Stomach (tissue), 4 donors: ENCODE measurements around the gene GPR35.

Source experiments
- CTCF ChIP-seq, 7 experiments: fragments of 450-650 bp in 4 of 7; fragments of 200-600 bp in 3 of 7; sonication (generic) in 3 of 7; IDR thresholded peaks; one replicate each; pipeline ENCODE4 v1.5.1; 2016 to 2019; ENCODE audit warnings: antibody characterized with exemption in 7 of 7, control low read depth in 2 of 7, mild to moderate bottlenecking in 1 of 7
- EP300 ChIP-seq: sonication (generic); formaldehyde crosslinking; IDR thresholded peaks from one replicate; pipeline ENCODE4 v1.6.1; 2017; ENCODE audit warnings: antibody characterized with exemption
- POLR2A ChIP-seq, 4 donors: fragments of 450-650 bp; IDR thresholded peaks; one replicate each; pipeline ENCODE4 v1.6.1; 2016; ENCODE audit warnings: antibody characterized with exemption in 4 of 4, control low read depth in 2 of 4, mild to moderate bottlenecking in 1 of 4, moderate library complexity in 1 of 4
- POLR2AphosphoS5 ChIP-seq, 3 donors: sonication (generic); formaldehyde crosslinking; IDR thresholded peaks; one replicate each; pipeline ENCODE4 v1.6.1; 2016; ENCODE audit warnings: antibody characterized with exemption in 3 of 3

GRCh38 chr2:240594511-240595380 is 30.5 kb upstream of the GPR35 start:
- TF ChIP-seq POLR2A (IDR thresholded peaks at IDR 0.05) (no peak), CTCF (IDR thresholded peaks at IDR 0.05) (no peak), POLR2AphosphoS5 (IDR thresholded peaks at IDR 0.05) (no peak), EP300 (no peak)
